WI38 (cell line): ENCODE data around the gene TMEM45A.

Experiments
- H3K4me3 ChIP-seq: 2 replicates; pipeline ENCODE4 v1.5.1; 2011; ENCODE audit warnings: low read depth, mild to moderate bottlenecking, control low read depth, low read length
- TF ChIP-seq, protein P1 (sequence below): IDR thresholded peaks from 2 replicates; pipeline ENCODE4 v1.5.1; 2012; ENCODE audit warnings: low read depth, mild to moderate bottlenecking, control low read depth, low read length

Gene TMEM45A

GRCh38 chr3:100590114-100590839, 97.9 kb downstream of the TMEM45A start:
- no peak overlapping the region for H3K4me3 ChIP-seq
- TF ChIP-seq, protein P1, sequence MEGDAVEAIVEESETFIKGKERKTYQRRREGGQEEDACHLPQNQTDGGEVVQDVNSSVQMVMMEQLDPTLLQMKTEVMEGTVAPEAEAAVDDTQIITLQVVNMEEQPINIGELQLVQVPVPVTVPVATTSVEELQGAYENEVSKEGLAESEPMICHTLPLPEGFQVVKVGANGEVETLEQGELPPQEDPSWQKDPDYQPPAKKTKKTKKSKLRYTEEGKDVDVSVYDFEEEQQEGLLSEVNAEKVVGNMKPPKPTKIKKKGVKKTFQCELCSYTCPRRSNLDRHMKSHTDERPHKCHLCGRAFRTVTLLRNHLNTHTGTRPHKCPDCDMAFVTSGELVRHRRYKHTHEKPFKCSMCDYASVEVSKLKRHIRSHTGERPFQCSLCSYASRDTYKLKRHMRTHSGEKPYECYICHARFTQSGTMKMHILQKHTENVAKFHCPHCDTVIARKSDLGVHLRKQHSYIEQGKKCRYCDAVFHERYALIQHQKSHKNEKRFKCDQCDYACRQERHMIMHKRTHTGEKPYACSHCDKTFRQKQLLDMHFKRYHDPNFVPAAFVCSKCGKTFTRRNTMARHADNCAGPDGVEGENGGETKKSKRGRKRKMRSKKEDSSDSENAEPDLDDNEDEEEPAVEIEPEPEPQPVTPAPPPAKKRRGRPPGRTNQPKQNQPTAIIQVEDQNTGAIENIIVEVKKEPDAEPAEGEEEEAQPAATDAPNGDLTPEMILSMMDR, result peak; percentile 74

DNA sequence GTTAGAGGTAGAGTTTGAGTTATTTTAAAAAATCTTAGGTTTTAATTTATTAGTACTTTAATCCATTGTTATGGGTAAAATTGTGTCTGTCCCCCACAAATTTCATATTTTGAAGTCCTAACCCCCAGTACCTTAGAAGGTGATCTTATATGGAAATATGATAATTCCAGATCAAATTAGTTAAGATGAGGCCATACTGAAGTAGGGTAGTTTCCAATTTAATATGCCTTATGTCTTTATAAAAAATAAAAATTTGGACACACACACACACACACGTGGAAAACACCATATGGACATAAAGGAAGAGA, 98.4 kb downstream of the TMEM45A start:
- TF ChIP-seq, protein P1, result no peak
- no peak overlapping the region for H3K4me3 ChIP-seq

DNA sequence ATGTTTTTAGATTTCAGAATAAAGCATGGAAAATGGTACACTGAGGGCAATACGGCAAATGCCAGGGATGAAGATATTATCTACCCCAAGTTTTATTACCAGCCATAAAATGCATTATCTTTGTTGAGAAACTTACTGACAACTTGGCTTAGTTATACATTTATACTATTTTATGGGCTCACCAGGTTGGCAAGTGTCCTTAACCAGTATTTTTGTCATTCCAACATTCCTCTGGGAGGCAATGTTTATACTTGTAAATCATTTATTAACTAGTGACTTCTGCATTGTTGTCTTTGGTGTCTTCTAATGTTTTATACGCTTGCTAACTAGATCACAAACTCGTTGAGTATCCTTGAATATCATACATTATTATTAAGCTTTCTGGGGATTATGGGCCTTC, 99.0 kb downstream of the TMEM45A start:
- no peak overlapping the region for H3K4me3 ChIP-seq
- TF ChIP-seq, protein P1, result no peak

- no peak overlapping the region for H3K4me3 ChIP-seq
- TF ChIP-seq, protein P1, result no peak
These were observed 108.0 kb downstream of the TMEM45A start for GRCh38 chr3:100600181-100601042.

DNA sequence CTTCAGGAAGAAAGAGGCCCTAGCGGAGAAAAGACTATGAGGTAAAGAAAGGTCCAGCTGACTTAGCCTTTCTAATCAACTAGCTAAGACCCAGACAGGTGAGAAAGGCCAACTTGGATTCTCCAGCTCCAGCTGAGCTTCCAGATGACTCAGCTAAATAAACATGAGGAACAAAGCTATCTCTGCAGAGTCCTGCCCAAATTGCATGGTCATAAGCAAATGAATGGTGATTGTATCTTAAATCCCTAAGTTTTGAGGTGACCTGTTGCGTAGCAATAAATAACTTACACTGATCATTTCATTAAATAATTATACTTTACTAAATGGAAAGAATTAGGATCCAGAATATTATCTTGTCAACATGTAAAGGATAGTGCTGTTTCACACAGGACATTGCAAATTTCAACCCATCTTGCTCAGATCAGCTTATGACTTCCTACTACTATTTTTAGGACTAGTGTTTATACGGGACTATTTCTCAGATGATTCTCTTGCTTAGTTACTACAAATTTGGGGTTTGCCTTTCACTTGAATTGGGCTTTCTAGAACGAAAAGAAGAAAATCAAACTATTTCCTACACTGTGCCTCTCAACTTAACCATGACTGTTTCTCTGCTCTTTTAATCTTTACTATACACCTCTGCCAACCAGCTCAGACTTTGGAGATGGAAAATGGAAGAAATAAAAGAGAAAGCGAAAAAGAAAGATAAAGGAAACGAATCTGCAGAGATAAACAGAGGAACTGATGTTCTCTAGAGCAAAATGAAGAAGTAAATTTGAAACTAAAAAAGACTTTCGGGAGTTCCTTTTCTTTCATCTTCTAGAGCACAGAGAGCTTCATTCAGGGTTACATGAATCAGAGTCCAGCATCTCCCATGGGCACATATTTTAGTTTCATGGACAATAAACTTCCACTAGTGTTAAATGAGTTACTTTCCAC, 110.4 kb downstream of the TMEM45A start:
- H3K4me3 ChIP-seq, result peak overlapping the region; percentile 40

DNA sequence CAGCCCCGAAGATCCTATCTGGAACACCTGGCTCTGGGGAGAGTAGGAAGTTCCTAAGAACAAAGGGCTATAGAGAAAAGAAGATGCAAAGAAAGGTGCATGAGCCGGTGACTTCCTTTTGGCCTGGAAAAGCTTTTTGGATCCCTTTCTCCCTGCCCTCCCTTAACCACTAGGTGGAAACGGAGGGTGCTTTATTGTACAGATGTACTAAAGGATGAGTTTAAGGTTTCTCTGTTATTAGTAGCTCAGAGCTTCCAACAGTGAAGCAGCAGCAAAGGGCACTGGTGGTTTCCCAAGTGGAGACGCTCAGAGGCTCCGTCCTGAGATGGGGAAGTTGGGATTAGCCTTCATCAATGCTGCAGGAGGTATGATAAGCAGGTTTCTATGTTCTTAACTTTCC, 111.0 kb downstream of the TMEM45A start:
- H3K4me3 ChIP-seq, result no peak overlapping the region; the same call in 1 of the 2 replicates
- TF ChIP-seq, protein P1, result peak; percentile 42

More for the DNA sequence above, 110.4 kb downstream of the TMEM45A start:
- TF ChIP-seq, protein P1, result no peak
